GM23338 (cell line): Measurements from ENCODE around the gene AQP9. TPM values are rescaled to one million over a fixed set of nuclear protein-coding genes. Genes with fewer than 3 reads are reported as not detected.

Source experiments
- ATAC-seq: fragments of 200-7000 bp; cut with Tn5 transposase; 3 replicates; pipeline ENCODE4 v1.9.1; 2020
- DNase-seq: peaks from one replicate; pipeline ENCODE4 v3.0.0-alpha.2; 2015; ENCODE audit warnings: low spot score
- H2AFZ ChIP-seq: fragments of 200-600 bp; sonication (generic); 2 replicates; pipeline ENCODE4 v1.8.0; 2016; ENCODE audit warnings: antibody characterized with exemption, mild to moderate bottlenecking, moderate library complexity
- H3F3A ChIP-seq: fragments of 200-600 bp; sonication (generic); replicated peaks from 2 replicates; pipeline ENCODE4 v1.8.0; 2017; ENCODE audit warnings: antibody characterized with exemption, mixed run types, low read depth
- H3K27ac ChIP-seq: fragments of 200-600 bp; sonication (generic); 2 replicates; pipeline ENCODE4 v1.6.1; 2016; ENCODE audit warnings: low read depth
- H3K27me3 ChIP-seq: fragments of 200-600 bp; sonication (generic); 2 replicates; pipeline ENCODE4 v1.8.0; 2016; ENCODE audit warnings: mild to moderate bottlenecking, mixed run types, moderate library complexity; ENCODE audit not compliant: insufficient read depth
- H3K36me3 ChIP-seq: fragments of 200-600 bp; sonication (generic); 2 replicates; pipeline ENCODE4 v1.8.0; 2016; ENCODE audit warnings: mild to moderate bottlenecking; ENCODE audit not compliant: insufficient read depth
- H3K4me1 ChIP-seq: fragments of 200-600 bp; sonication (generic); 2 replicates; pipeline ENCODE4 v1.8.0; 2016; ENCODE audit warnings: mild to moderate bottlenecking, moderate library complexity; ENCODE audit not compliant: insufficient read depth
- H3K4me2 ChIP-seq: fragments of 200-600 bp; sonication (generic); 2 replicates; pipeline ENCODE4 v1.7.1; 2017; ENCODE audit warnings: mixed run types
- H3K4me3 ChIP-seq: fragments of 200-600 bp; sonication (generic); 2 replicates; pipeline ENCODE4 v1.6.1; 2016; ENCODE audit warnings: mixed run types
- H3K79me2 ChIP-seq: fragments of 200-600 bp; sonication (generic); replicated peaks from 2 replicates; pipeline ENCODE4 v1.8.0; 2017; ENCODE audit warnings: mild to moderate bottlenecking; ENCODE audit not compliant: insufficient read depth
- H3K9me2 ChIP-seq: fragments of 200-600 bp; sonication (generic); 2 replicates; pipeline ENCODE4 v1.8.0; 2017; ENCODE audit not compliant: insufficient read depth
- H4K20me1 ChIP-seq: fragments of 200-600 bp; sonication (generic); replicated peaks from 2 replicates; pipeline ENCODE4 v1.8.0; 2017; ENCODE audit warnings: mild to moderate bottlenecking; ENCODE audit not compliant: insufficient read depth
- H3K27ac Mint-ChIP-seq: 2 replicates; pipeline ENCODE4 v1.8.0; 2020; ENCODE audit warnings: inconsistent platforms, mild to moderate bottlenecking, moderate library complexity, mixed read lengths
- H3K27me3 Mint-ChIP-seq: 3 replicates; pipeline ENCODE4 v1.8.0; 2022; ENCODE audit warnings: low read depth, mild to moderate bottlenecking, moderate library complexity, mixed read lengths, inconsistent platforms; ENCODE audit not compliant: insufficient read depth, poor library complexity
- H3K36me3 Mint-ChIP-seq: 3 replicates; pipeline ENCODE4 v1.8.0; 2021; ENCODE audit warnings: low read depth, mild to moderate bottlenecking, inconsistent platforms, moderate library complexity, mixed read lengths
- H3K4me1 Mint-ChIP-seq: 3 replicates; pipeline ENCODE4 v1.8.0; 2020; ENCODE audit warnings: mild to moderate bottlenecking, inconsistent platforms, mixed read lengths
- H3K4me3 Mint-ChIP-seq: 3 replicates; pipeline ENCODE4 v1.8.0; 2021; ENCODE audit warnings: moderate library complexity, mild to moderate bottlenecking, inconsistent platforms, mixed read lengths
- H3K9me3 Mint-ChIP-seq: 3 replicates; pipeline ENCODE4 v1.8.0; 2020; ENCODE audit warnings: moderate library complexity, mild to moderate bottlenecking, inconsistent platforms, mixed read lengths
- ETS1 ChIP-seq: IDR thresholded peaks from 2 replicates; pipeline ENCODE4 v1.6.1; 2016; ENCODE audit warnings: antibody characterized with exemption
- EZH2 ChIP-seq: fragments of 200-600 bp; sonication (generic); IDR thresholded peaks from one replicate; pipeline ENCODE4 v1.8.0; 2017; ENCODE audit warnings: antibody characterized with exemption, mild to moderate bottlenecking, low read depth; ENCODE audit not compliant: unreplicated experiment
- EZH2phosphoT487 ChIP-seq: fragments of 200-600 bp; sonication (generic); IDR thresholded peaks from one replicate; pipeline ENCODE4 v1.8.1; 2018; ENCODE audit warnings: antibody characterized with exemption; ENCODE audit not compliant: unreplicated experiment
- NANOG ChIP-seq: IDR thresholded peaks from 2 replicates; pipeline ENCODE4 v1.6.1; 2016; ENCODE audit warnings: antibody characterized with exemption, borderline replicate concordance
- STAT1 ChIP-seq: IDR thresholded peaks from one replicate; pipeline ENCODE4 v1.6.1; 2016; ENCODE audit warnings: antibody characterized with exemption; ENCODE audit not compliant: unreplicated experiment
- ZNF114 ChIP-seq: fragments of 250-450 bp; sonication (Bioruptor Pico); IDR thresholded peaks from 2 replicates; pipeline ENCODE4 v1.5.0; 2020; ENCODE audit warnings: mild to moderate bottlenecking, moderate library complexity
- ZNF462 ChIP-seq: fragments of 250-450 bp; sonication (Bioruptor Pico); IDR thresholded peaks from 2 replicates; pipeline ENCODE4 v1.5.0; 2020; ENCODE audit warnings: mild to moderate bottlenecking, moderate library complexity
- polyA plus RNA-seq: library from polyadenylated mRNA; unstranded; fragments of >200 nt; fragmentation: Nextera tagmentation; extraction: Ambion mirVana; gene quantifications from 2 replicates; pipeline ENCODE4 v1.2.1, GENCODE V29; 2016
- total RNA-seq: library from RNA; depleted of rRNA; stranded (reverse); fragments of >200 nt; shearing (Covaris generic); gene quantifications from 2 replicates; pipeline ENCODE4 v1.2.3, GENCODE V29; 2014

The AQP9 gene
- total and polyA plus RNA-seq, 2 experiments from 2014 or later = not detected

- TF ChIP-seq ZNF462 = no peak
- no peak for TF ChIP-seq ZNF114
- TF ChIP-seq NANOG = no peak
- no peak for TF ChIP-seq EZH2phosphoT487
- no peak for TF ChIP-seq ETS1
- no peak for TF ChIP-seq EZH2
- TF ChIP-seq STAT1 = no peak
These were observed 84.5 kb downstream of the AQP9 start (continued) for GRCh38 chr15:58222679-58223078.

GRCh38 chr15:58223432-58223831 lies 85.3 kb downstream of the AQP9 start:
- no peaks in the 10 kb centered on the region for H4K20me1 ChIP-seq
- Mint-ChIP-seq H3K4me3 (no peak overlapping the region), H3K27ac (no peak overlapping the region; the same call in 1 of the 2 replicates), H3K4me1 (peaks cover 19% of the 10 kb centered on the region), H3K9me3 (peaks cover 5% of the 10 kb centered on the region; the same call in 1 of the 3 replicates), H3K36me3 (no peaks in the 10 kb centered on the region), H3K27me3 (peaks cover 4% of the 10 kb centered on the region)
- H3K4me2 ChIP-seq = no peak overlapping the region
- no peaks in the 10 kb centered on the region; the same call in 1 of the 2 replicates for H3K36me3 ChIP-seq
- DNase-seq = no peak
- H3K4me3 ChIP-seq = no peak overlapping the region
- no peaks in the 10 kb centered on the region for H3F3A ChIP-seq
- no peaks in the 10 kb centered on the region for H3K9me2 ChIP-seq
- no peak for ATAC-seq
- H3K27ac ChIP-seq = no peak overlapping the region
- H3K27me3 ChIP-seq = no peaks in the 10 kb centered on the region
- peaks cover 5% of the 10 kb centered on the region for H3K4me1 ChIP-seq
- no peak overlapping the region for H2AFZ ChIP-seq
- no peaks in the 10 kb centered on the region for H3K79me2 ChIP-seq
- TF ChIP-seq ETS1 = no peak
- TF ChIP-seq ZNF462 = no peak
- TF ChIP-seq STAT1 = no peak
- no peak for TF ChIP-seq NANOG
- TF ChIP-seq EZH2phosphoT487 = no peak
